SK-N-SH treated with all-trans-retinoic acid at 6 μM for 48 hours (cell line): ENCODE data around the gene TNFRSF4.

ENCODE experiments used
- ATAC-seq: fragments of 200-7000 bp; cut with Tn5 transposase; 3 replicates; pipeline ENCODE4 v1.9.1; 2020; ENCODE audit warnings: mild to moderate bottlenecking, moderate library complexity
- ARNTL ChIP-seq: fragments of 450-650 bp; formaldehyde crosslinking; IDR thresholded peaks from 2 replicates; pipeline ENCODE4 v1.5.0; 2020; ENCODE audit warnings: low read depth, mild to moderate bottlenecking, moderate library complexity, borderline replicate concordance
- BACH2 ChIP-seq: fragments of 250-450 bp; sonication (Bioruptor Pico); IDR thresholded peaks from 2 replicates; pipeline ENCODE4 v1.9.0; 2021; ENCODE audit warnings: mild to moderate bottlenecking, borderline replicate concordance
- GLIS3 ChIP-seq: fragments of 250-450 bp; sonication (Bioruptor Pico); IDR thresholded peaks from 2 replicates; pipeline ENCODE4 v1.5.0; 2020; ENCODE audit warnings: mild to moderate bottlenecking, moderate library complexity
- ISL1 ChIP-seq: fragments of 250-450 bp; sonication (Bioruptor Pico); IDR thresholded peaks from 2 replicates; pipeline ENCODE4 v2.1.2; 2022; ENCODE audit warnings: mild to moderate bottlenecking, moderate library complexity
- PATZ1 ChIP-seq: fragments of 250-450 bp; sonication (Bioruptor Pico); IDR thresholded peaks from 2 replicates; pipeline ENCODE4 v1.8.0; 2020; ENCODE audit warnings: mild to moderate bottlenecking, moderate library complexity, borderline replicate concordance
- POU6F1 ChIP-seq: fragments of 250-450 bp; sonication (Bioruptor Pico); IDR thresholded peaks from 2 replicates; pipeline ENCODE4 v1.8.0; 2021; ENCODE audit warnings: low read depth, mild to moderate bottlenecking, moderate library complexity, borderline replicate concordance
- PPARA ChIP-seq: fragments of 250-450 bp; sonication (Bioruptor Pico); IDR thresholded peaks from 2 replicates; pipeline ENCODE4 v1.5.0; 2020; ENCODE audit warnings: mild to moderate bottlenecking, borderline replicate concordance
- RARB ChIP-seq: fragments of 250-450 bp; sonication (Bioruptor Pico); IDR thresholded peaks from 2 replicates; pipeline ENCODE4 v1.8.0; 2021; ENCODE audit warnings: mild to moderate bottlenecking, moderate library complexity
- SNAI2 ChIP-seq: fragments of 250-450 bp; sonication (Bioruptor Pico); IDR thresholded peaks from 2 replicates; pipeline ENCODE4 v1.5.0; 2020; ENCODE audit warnings: mild to moderate bottlenecking, moderate library complexity
- TOX ChIP-seq: fragments of 250-450 bp; sonication (Bioruptor Pico); IDR thresholded peaks from 2 replicates; pipeline ENCODE4 v1.8.0; 2021; ENCODE audit warnings: mild to moderate bottlenecking, moderate library complexity, borderline replicate concordance
- TSHZ2 ChIP-seq: fragments of 250-450 bp; sonication (Bioruptor Pico); IDR thresholded peaks from 2 replicates; pipeline ENCODE4 v1.5.0; 2020; ENCODE audit warnings: mild to moderate bottlenecking, moderate library complexity
- ZC3H10 ChIP-seq: fragments of 250-450 bp; sonication (Bioruptor Pico); IDR thresholded peaks from 2 replicates; pipeline ENCODE4 v1.5.1; 2021; ENCODE audit warnings: mild to moderate bottlenecking, moderate library complexity
- ZFP3 ChIP-seq: fragments of 250-450 bp; sonication (Bioruptor Pico); IDR thresholded peaks from 2 replicates; pipeline ENCODE4 v1.5.0; 2020; ENCODE audit warnings: mild to moderate bottlenecking, moderate library complexity
- ZNF565 ChIP-seq: fragments of 450-650 bp; formaldehyde crosslinking; conservative IDR thresholded peaks from 2 replicates; pipeline ENCODE4 v1.5.0; 2020; ENCODE audit warnings: low read depth, mild to moderate bottlenecking, moderate library complexity
- ZNF70 ChIP-seq: fragments of 450-650 bp; formaldehyde crosslinking; IDR thresholded peaks from 2 replicates; pipeline ENCODE4 v1.5.0; 2020; ENCODE audit warnings: mild to moderate bottlenecking, moderate library complexity
- ZNF8 ChIP-seq: fragments of 450-650 bp; formaldehyde crosslinking; IDR thresholded peaks from 2 replicates; pipeline ENCODE4 v1.5.0; 2020; ENCODE audit warnings: mild to moderate bottlenecking, moderate library complexity

TNFRSF4 gene

GRCh38 chr1:1221887-1222574 lies 8.1 kb upstream of the TNFRSF4 start:
- TF ChIP-seq PATZ1 (CRISPR knock-in tag) (no peak), GLIS3 (no peak), PPARA (CRISPR knock-in tag) (no peak), ZNF70 (CRISPR knock-in tag) (no peak), TSHZ2 (no peak), ZC3H10 (CRISPR knock-in tag) (no peak), BACH2 (no peak), ZNF8 (CRISPR knock-in tag) (no peak), ISL1 (CRISPR knock-in tag) (no peak), ZFP3 (no peak)
- ATAC-seq: no peak

GRCh38 chr1:1220197-1220596 lies 6.2 kb upstream of the TNFRSF4 start:
- TF ChIP-seq ZC3H10 (CRISPR knock-in tag) (no peak), TSHZ2 (no peak), PPARA (CRISPR knock-in tag) (no peak), RARB (CRISPR knock-in tag) (no peak)
- ATAC-seq: no peak

- TF ChIP-seq TSHZ2 (no peak), PATZ1 (CRISPR knock-in tag) (no peak), ZNF565 (CRISPR knock-in tag) (no peak), ARNTL (no peak), POU6F1 (CRISPR knock-in tag) (no peak), ZC3H10 (CRISPR knock-in tag) (no peak), BACH2 (no peak), GLIS3 (no peak), TOX (CRISPR knock-in tag) (no peak), ZNF70 (CRISPR knock-in tag) (no peak), SNAI2 (CRISPR knock-in tag) (no peak)
These were observed 5.4 kb upstream of the TNFRSF4 start for GRCh38 chr1:1219341-1219740.

More at GRCh38 chr1:1219341-1219740, 5.4 kb upstream of the TNFRSF4 start:
- ATAC-seq: no peak
